Fibroblast of the aortic adventitia (primary cell): ENCODE results near the gene SLC9A9. TPM values are rescaled to one million over a fixed set of nuclear protein-coding genes. Genes with fewer than 3 reads are reported as not detected.

ENCODE experiments used
- DNase-seq: peaks from one replicate; pipeline ENCODE4 v3.0.0-alpha.2; 2010; ENCODE audit warnings: low read depth
- H3K4me3 ChIP-seq: 2 replicates; pipeline ENCODE4 v1.5.1; 2011; ENCODE audit warnings: low read depth, mild to moderate bottlenecking, control low read depth, low read length, moderate library complexity
- total RNA-seq: library from RNA; depleted of rRNA; stranded (reverse); fragments of >200 nt; gene quantifications from 2 replicates; pipeline ENCODE4 v1.2.3, GENCODE V29; 2012; ENCODE audit warnings: low replicate concordance
- TF ChIP-seq, protein P1 (sequence below): IDR thresholded peaks from 2 replicates; pipeline ENCODE4 v1.5.1; 2011; ENCODE audit warnings: mild to moderate bottlenecking, low read length, control low read depth, inconsistent platforms; ENCODE audit not compliant: insufficient read depth

Gene SLC9A9
- total RNA-seq, 1 donor: 23.8 TPM

DNA sequence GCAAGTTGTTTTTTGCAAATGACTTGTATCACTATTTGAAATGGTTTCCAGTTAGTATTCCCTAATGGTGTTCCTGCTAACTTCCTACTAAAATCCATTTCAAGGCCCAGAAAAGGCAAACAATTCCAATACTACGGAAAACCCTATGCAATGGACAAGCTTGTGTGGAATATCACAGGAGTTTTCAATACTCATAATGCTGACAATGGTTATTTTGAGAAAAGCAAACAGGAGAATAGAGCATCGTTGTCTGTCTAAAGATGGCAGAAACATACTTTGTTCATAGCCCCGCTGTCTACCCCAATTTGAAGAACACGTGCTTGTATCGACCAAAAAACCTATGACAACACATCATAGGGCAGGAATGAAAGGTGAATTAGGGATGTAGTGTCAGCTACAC is 400.8 kb downstream of the SLC9A9 start:
- no peak for DNase-seq
- TF ChIP-seq, protein P1, sequence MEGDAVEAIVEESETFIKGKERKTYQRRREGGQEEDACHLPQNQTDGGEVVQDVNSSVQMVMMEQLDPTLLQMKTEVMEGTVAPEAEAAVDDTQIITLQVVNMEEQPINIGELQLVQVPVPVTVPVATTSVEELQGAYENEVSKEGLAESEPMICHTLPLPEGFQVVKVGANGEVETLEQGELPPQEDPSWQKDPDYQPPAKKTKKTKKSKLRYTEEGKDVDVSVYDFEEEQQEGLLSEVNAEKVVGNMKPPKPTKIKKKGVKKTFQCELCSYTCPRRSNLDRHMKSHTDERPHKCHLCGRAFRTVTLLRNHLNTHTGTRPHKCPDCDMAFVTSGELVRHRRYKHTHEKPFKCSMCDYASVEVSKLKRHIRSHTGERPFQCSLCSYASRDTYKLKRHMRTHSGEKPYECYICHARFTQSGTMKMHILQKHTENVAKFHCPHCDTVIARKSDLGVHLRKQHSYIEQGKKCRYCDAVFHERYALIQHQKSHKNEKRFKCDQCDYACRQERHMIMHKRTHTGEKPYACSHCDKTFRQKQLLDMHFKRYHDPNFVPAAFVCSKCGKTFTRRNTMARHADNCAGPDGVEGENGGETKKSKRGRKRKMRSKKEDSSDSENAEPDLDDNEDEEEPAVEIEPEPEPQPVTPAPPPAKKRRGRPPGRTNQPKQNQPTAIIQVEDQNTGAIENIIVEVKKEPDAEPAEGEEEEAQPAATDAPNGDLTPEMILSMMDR: no peak

DNA sequence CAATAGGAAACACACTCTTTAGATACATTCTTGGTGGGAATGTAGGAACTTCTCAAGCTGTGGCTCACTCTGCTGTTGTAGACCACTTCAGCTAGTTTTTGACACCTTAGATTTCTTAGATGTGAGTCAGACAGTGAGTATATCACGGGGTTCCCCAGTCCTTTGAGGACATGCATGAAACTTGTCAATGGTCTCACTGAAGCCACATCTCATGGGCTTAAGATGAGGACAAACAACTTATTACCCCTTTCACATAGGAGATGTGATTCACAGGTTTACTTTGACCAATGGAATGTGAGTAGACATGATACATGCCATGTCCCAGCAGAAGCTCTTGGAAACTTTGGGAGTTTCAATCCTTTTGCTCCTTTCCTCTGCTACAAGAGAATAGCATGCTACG is 403.1 kb downstream of the SLC9A9 start:
- peak; percentile 12 for DNase-seq
- H3K4me3 ChIP-seq: no peak overlapping the region
- TF ChIP-seq, protein P1: no peak

More for the DNA sequence above, 400.8 kb downstream of the SLC9A9 start:
- H3K4me3 ChIP-seq: no peak overlapping the region

DNA sequence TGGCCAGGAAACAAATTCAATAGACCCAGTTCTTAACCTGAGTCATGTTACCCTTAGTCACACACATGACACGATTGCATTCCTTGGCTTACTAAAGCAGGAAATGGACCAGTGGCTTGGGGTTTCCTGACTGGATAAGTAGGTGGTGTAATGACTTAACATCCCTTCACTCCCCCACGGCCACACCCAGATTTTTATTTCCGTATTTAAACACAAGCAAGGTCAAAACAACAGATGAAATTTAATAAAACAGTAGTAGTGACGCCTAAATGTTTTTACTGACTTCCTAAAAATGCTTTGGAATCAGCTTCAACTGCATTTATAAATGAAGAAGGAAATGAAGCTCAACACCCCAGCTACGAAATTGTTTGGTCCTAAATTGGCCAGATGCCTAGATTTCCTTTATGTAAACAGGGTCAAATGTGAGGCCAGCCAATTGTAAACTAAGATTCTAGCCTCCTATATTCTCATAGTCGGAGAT is 404.4 kb downstream of the SLC9A9 start:
- no peak overlapping the region for H3K4me3 ChIP-seq
- TF ChIP-seq, protein P1: no peak
- DNase-seq: peak; percentile 97

DNA sequence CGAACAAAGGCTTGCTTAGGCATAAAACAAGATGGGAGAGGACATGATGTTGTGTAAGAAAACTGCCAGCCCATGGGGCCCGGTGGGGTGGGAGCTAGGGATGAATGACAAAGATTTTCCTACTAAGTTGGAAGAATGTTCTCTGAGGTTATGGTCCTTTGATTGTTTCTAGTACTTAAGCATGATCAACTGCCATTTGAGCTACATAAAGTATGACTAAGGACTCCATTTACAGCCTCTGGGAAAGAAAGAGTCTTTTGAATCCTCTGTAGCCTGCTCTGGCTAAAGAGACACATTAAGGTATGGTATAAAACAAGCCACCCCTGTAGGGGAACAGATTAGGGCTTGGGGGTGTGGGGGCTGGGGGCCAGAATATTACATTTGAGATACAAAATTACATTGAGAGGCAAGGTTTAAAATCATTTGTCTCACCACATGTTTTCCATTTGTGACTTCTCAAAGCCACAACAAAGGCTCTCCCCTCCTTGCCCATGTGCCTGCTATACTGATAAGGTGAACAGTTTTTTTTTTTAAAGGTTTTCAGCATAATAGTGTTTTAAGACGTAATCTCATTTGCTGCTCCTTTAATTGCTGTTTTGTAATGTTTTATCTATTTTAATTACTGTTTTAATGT is 405.3 kb downstream of the SLC9A9 start:
- TF ChIP-seq, protein P1: no peak
- peak; percentile 34 for DNase-seq
- H3K4me3 ChIP-seq: no peak overlapping the region

DNA sequence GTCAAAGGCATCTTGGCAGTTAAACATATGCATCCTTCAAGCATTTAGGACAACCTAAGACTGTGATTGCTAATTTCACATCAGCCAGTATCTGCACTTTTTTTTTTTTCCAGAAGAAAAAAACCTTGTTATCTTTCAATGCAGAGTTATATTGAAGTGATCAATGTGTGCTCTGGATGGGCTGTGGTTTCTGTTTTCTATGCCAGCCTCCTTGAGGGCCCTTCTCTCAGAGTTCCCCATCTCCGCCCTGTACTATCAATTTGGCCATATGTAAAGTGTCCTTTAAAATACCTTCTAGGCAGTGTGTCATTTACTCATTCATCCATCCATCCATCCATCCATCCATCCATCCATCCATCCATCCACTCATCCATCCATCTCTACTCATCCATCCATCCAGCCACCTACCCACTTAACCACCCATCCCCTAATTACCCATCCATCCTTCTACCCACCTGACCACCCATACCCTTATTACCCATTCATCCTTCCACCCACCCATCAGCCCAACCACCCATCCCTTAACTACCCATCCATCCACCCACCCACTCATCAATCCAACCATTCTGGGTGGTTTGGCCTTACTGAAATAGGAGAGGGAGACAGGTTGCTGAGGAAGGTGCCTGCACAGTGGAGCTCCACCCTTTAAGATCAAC is 406.6 kb downstream of the SLC9A9 start:
- H3K4me3 ChIP-seq: no peak overlapping the region
- TF ChIP-seq, protein P1: no peak
- no peak for DNase-seq

DNA sequence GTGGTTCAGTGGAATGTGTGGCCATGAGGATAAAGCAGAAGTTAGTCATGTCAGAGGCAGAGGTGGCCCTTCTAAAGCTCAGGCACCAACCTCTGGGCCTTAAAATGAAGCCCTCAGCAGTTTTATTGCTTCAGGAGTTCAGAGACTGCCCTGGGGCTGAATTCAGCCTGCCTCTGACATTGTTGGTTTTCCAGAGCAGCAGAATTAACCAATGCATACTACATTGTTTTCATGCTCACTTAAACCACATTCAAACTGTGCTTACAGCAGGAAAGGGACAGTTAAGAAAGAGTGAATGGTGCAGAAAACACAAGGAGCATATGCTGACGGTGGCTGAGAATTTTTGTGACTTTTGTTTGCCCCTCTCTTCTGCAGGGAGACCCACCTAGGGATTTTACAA is 408.5 kb downstream of the SLC9A9 start:
- no peak overlapping the region for H3K4me3 ChIP-seq
- TF ChIP-seq, protein P1: no peak
- DNase-seq: no peak

DNA sequence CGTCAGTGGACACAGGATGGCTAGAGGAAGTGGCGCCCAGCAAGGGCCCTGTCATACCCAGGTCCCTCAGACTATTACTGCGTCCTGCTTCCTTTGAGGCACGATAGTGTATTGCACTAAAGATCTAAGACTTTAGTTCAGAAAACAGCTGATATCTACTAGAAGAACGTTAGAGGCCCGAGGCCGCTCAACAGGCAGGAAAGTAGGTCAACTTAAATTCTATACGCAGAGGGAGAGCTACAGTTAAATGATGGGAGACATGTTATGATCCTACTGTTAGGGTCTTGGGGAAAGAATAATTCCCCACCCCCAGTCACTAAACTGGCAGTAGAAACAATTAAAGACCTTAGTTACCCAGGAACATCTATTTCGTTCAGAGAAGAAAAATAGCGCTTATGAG is 410.9 kb downstream of the SLC9A9 start:
- H3K4me3 ChIP-seq: no peak overlapping the region
- DNase-seq: no peak
- TF ChIP-seq, protein P1: no peak
